Measurements from ENCODE around the gene GOSR2.

Gene GOSR2

GRCh38 chr17:46991617-46992016, 68.7 kb downstream of the GOSR2 start:
- DNase-seq (ENCODE audit: low read depth) = no peak
